ENCODE data around the gene MAPK1IP1L. TPM values are rescaled to one million over a fixed set of nuclear protein-coding genes. Genes with fewer than 3 reads are reported as not detected.
A peak's percentile ranks its signal among the peaks of the same experiment; 100 is the strongest.
"Not testable (repeated sequence)": the region's sequence is repeated elsewhere in the genome, so short reads cannot be mapped to it uniquely, and the experiment has no call there.

MAPK1IP1L gene
- total RNA-seq = 96.1 TPM

DNA sequence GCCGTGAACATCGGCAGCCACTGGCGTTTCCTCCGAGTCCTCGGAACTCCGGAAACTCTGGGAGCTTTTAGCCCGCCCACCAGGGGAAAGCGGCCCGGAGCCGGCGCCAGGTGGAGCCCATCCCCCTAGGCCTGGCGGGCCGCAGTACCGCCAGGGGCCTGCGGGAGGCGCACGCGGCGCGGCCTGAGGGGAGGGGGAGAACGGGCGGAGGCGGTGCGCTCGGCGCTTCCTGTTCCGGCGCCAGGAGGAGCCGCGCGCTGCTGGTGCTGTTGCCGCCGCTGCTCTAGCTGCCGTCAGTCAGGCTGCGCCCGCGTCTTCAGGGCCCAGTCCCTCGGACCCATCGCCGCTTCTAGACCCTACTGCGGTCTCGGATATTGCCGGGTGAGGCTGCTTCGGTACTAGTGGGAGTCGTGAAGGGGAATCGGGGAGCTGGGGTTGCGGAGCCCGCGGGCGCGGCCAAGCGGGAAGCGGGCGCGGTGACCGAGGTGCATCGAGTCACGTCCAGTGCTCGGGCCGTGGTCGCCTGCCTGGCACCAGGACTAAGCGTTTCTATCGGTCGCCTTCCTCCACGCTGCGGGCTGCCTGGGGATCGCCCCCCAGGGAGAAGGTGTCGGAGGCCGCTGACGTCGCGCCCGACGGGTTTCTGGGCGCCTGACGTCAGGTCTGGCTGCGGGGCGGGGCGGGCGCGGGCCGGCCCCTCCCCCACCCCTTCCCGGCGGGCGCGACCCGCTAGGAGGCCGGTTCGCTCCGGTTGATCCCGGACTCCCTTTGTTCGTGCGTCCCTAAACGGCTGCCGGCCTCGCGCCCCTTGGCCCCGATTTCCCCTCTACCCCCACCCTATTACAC lies at the start of gene MAPK1IP1L:
Gene MAPK1IP1L, plus strand, starts transcription at position 225 of the 846 bp plus-strand sequence. CDS start 10,037 bp downstream, outside the sequence.
- Histone ChIP-seq H3K4me1 (ENCODE audit: insufficient read depth, low read length) (peaks cover 27% of the 10 kb centered on the region), H3K4me3 (ENCODE audit: low read length) (peak within 1 kb of the TSS; percentile 98), H3K9me3 (ENCODE audit: low read depth, low read length) (no peaks in the 10 kb centered on the region), H3K27me3 (ENCODE audit: insufficient read depth, low read length) (no peaks in the 10 kb centered on the region)

- Histone ChIP-seq H3K4me3 (ENCODE audit: low read length) (no peak overlapping the region), H3K4me1 (ENCODE audit: insufficient read depth, low read length) (peaks cover 3% of the 10 kb centered on the region), H3K27me3 (ENCODE audit: insufficient read depth, low read length) (no peaks in the 10 kb centered on the region), H3K9me3 (ENCODE audit: low read depth, low read length) (no peaks in the 10 kb centered on the region)
Observed at GRCh38 chr14:55005071-55005470, 46.4 kb upstream of the MAPK1IP1L start.

- Histone ChIP-seq H3K27me3 (ENCODE audit: insufficient read depth, low read length) (no peaks in the 10 kb centered on the region), H3K4me1 (ENCODE audit: insufficient read depth, low read length) (no peaks in the 10 kb centered on the region), H3K9me3 (ENCODE audit: low read depth, low read length) (no peaks in the 10 kb centered on the region), H3K4me3 (ENCODE audit: low read length) (no peak overlapping the region)
Observed at GRCh38 chr14:55015006-55015405, 36.4 kb upstream of the MAPK1IP1L start.

DNA sequence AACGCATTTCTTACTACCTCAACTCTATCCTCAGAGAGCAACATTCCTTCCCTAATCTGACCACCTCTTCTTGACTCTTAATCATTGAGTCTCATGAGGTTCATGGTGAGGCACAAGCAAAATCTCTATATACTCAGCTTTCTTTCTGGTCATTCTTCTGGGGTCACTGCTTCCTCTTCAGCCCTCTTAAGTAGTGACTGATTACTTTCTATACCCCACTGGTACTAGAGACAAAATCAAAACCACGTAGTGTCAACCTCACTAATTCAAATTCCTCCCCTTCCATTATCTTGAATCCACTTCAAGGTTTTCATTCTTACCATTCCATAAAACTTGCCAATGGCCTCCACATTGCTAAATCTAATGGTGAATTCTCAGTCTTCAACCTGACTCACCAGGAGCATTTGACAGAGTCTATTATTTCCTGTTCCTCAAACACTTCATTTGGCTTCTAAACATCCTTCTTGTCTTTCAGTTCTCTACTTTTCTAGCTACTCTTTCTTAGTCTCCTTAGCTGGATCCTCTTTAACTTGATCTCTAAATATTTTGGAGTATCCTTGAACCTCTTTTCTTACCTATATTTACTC lies 31.4 kb upstream of the MAPK1IP1L start:
- no peaks in the 10 kb centered on the region for H3K9me3 ChIP-seq (ENCODE audit: low read depth, low read length)
- no peaks in the 10 kb centered on the region for H3K4me1 ChIP-seq (ENCODE audit: insufficient read depth, low read length)
- H3K27me3 ChIP-seq (ENCODE audit: insufficient read depth, low read length) = no peaks in the 10 kb centered on the region
- no peak overlapping the region for H3K4me3 ChIP-seq (ENCODE audit: low read length)

DNA sequence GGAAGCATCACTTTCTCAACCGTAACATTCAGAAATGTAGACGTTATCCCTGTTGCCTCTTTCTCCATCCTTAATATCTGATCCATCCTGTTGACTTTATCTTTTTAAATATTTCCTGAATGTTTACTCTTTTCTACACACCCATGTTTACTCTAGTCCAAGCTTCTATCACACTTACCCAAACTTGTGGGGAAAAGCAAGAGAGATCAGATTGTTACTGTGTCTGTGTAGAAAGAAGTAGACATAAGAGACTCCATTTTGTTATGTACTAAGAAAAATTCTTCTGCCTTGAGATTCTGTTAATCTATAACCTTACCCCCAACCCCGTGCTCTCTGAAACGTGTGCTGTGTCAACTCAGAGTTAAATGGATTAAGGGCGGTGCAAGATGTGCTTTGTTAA lies 27.1 kb upstream of the MAPK1IP1L start:
- H3K9me3 ChIP-seq (ENCODE audit: low read depth, low read length); H3K4me3 ChIP-seq (ENCODE audit: low read length); H3K27me3 ChIP-seq (ENCODE audit: insufficient read depth, low read length): not testable (repeated sequence)
- H3K4me1 ChIP-seq (ENCODE audit: insufficient read depth, low read length) = peaks cover 22% of the 10 kb centered on the region

GRCh38 chr14:55025948-55026347 lies 25.5 kb upstream of the MAPK1IP1L start:
- Histone ChIP-seq H3K27me3 (ENCODE audit: insufficient read depth, low read length) (no peaks in the 10 kb centered on the region), H3K9me3 (ENCODE audit: low read depth, low read length) (no peaks in the 10 kb centered on the region), H3K4me1 (ENCODE audit: insufficient read depth, low read length) (peaks cover 22% of the 10 kb centered on the region), H3K4me3 (ENCODE audit: low read length) (no peak overlapping the region)

- Histone ChIP-seq H3K27me3 (ENCODE audit: insufficient read depth, low read length) (no peaks in the 10 kb centered on the region), H3K4me3 (ENCODE audit: low read length) (peak overlapping the region; percentile 63), H3K9me3 (ENCODE audit: low read depth, low read length) (no peaks in the 10 kb centered on the region), H3K4me1 (ENCODE audit: insufficient read depth, low read length) (peaks cover 22% of the 10 kb centered on the region)
Observed at GRCh38 chr14:55026441-55026792, 25.0 kb upstream of the MAPK1IP1L start.

- no peaks in the 10 kb centered on the region for H3K9me3 ChIP-seq (ENCODE audit: low read depth, low read length)
- peaks cover 22% of the 10 kb centered on the region for H3K4me1 ChIP-seq (ENCODE audit: insufficient read depth, low read length)
- H3K4me3 ChIP-seq (ENCODE audit: low read length) = peak within 1 kb of the TSS; percentile 63
- H3K27me3 ChIP-seq (ENCODE audit: insufficient read depth, low read length) = no peaks in the 10 kb centered on the region
Observed at GRCh38 chr14:55026793-55027561, 24.5 kb upstream of the MAPK1IP1L start, which contains the start of the genes SOCS4 and WDHD1. Gene SOCS4, plus strand, starts transcription at chr14:55027236. Its CDS starts 15,806 bp downstream, at chr14:55043042. Gene WDHD1, minus strand, starts transcription at chr14:55027099. Its CDS starts 312 bp downstream, at chr14:55026787.

- Histone ChIP-seq H3K4me1 (ENCODE audit: insufficient read depth, low read length) (peaks cover 22% of the 10 kb centered on the region), H3K4me3 (ENCODE audit: low read length) (peak overlapping the region; percentile 63), H3K27me3 (ENCODE audit: insufficient read depth, low read length) (no peaks in the 10 kb centered on the region), H3K9me3 (ENCODE audit: low read depth, low read length) (no peaks in the 10 kb centered on the region)
Observed at GRCh38 chr14:55028066-55028465, 23.4 kb upstream of the MAPK1IP1L start.

DNA sequence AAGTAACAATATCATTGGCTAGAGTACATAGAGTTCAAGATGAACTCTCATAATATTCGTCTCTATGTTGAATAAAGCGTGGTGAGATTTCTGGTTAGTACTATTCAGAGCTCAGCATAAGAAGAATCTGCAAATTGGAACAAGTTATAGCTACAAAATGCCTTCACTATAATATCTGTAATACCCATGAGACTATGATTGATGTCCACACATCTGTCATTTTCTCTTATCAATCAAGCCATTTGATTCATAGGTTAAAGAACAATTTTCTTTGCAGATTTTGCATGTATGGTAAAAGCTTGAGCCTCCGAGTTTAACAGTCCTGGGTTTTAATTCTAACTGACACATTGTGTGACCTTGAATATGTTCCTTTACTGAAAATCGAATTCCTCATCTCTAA lies 23.0 kb upstream of the MAPK1IP1L start:
- no peaks in the 10 kb centered on the region for H3K27me3 ChIP-seq (ENCODE audit: insufficient read depth, low read length)
- peaks cover 22% of the 10 kb centered on the region for H3K4me1 ChIP-seq (ENCODE audit: insufficient read depth, low read length)
- no peak overlapping the region for H3K4me3 ChIP-seq (ENCODE audit: low read length)
- no peaks in the 10 kb centered on the region for H3K9me3 ChIP-seq (ENCODE audit: low read depth, low read length)

DNA sequence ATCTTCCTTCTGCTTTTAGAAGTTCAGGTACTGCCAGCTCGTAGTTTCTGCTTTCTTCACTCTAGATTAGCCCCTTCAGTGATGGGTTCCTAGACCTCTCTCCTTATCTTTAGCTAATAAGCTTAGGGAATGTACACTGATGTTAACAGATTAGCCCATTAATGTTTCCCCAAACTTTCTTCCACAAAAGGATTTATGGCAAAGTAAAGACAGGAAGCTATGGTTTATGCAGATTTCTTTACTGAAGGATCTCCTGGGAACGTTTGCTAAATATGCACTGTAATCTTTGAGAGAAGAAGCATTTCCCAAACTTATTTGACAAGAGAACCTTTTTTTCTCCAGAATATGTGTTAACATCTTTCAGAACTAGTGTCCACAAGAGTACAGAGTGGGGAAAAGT lies 20.3 kb upstream of the MAPK1IP1L start:
- H3K4me3 ChIP-seq (ENCODE audit: low read length) = no peak overlapping the region
- no peaks in the 10 kb centered on the region for H3K9me3 ChIP-seq (ENCODE audit: low read depth, low read length)
- peaks cover 19% of the 10 kb centered on the region for H3K4me1 ChIP-seq (ENCODE audit: insufficient read depth, low read length)
- H3K27me3 ChIP-seq (ENCODE audit: insufficient read depth, low read length) = no peaks in the 10 kb centered on the region

- H3K27me3 ChIP-seq (ENCODE audit: insufficient read depth, low read length); H3K9me3 ChIP-seq (ENCODE audit: low read depth, low read length); H3K4me3 ChIP-seq (ENCODE audit: low read length); H3K4me1 ChIP-seq (ENCODE audit: insufficient read depth, low read length): not testable (repeated sequence)
Observed at GRCh38 chr14:55037995-55038394, 13.5 kb upstream of the MAPK1IP1L start.

DNA sequence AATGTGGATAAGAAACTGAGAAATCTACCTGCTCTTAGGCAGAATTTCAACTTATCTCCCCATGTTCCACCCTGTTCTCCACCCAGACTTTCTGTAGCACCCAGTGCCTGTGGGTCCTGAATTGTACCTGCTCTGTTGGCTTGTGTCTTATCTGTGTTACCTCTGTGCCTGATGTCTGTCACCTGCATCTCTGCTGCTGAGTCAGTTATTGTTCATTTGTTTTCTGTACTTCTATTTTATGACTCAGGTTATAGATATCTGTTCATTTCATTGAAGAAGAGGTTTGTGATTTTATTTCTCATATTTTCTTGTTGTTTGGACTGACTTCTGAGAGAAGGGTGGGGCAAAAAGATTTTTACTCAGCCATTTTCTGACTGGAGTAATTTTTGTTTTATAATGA lies 12.7 kb upstream of the MAPK1IP1L start:
- H3K4me1 ChIP-seq (ENCODE audit: insufficient read depth, low read length) = no peaks in the 10 kb centered on the region
- H3K27me3 ChIP-seq (ENCODE audit: insufficient read depth, low read length) = no peaks in the 10 kb centered on the region
- H3K4me3 ChIP-seq (ENCODE audit: low read length) = no peak overlapping the region
- no peaks in the 10 kb centered on the region for H3K9me3 ChIP-seq (ENCODE audit: low read depth, low read length)

GRCh38 chr14:55043528-55043927 lies 7.9 kb upstream of the MAPK1IP1L start:
- no peak overlapping the region for H3K4me3 ChIP-seq (ENCODE audit: low read length)
- H3K27me3 ChIP-seq (ENCODE audit: insufficient read depth, low read length) = no peaks in the 10 kb centered on the region
- H3K9me3 ChIP-seq (ENCODE audit: low read depth, low read length) = no peaks in the 10 kb centered on the region
- H3K4me1 ChIP-seq (ENCODE audit: insufficient read depth, low read length) = no peaks in the 10 kb centered on the region

DNA sequence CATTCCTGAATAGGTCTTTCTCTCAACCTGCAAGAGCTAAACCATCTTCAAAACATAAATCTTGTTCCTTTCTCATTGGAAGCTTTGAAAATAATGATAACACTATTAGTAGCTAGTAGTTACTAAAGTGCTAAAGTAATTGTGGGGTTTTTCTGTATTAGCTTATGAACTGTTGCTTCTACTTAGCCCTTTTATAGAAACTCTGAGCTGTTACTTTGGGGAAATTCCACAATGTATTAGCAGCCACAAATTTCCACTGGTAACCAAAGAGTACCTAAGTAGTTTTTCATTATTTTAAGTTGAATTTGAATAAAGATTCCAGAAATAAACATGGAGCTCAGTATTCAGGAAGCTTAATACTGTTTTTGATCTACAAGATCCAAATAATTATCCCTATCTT lies 6.4 kb upstream of the MAPK1IP1L start:
- H3K9me3 ChIP-seq (ENCODE audit: low read depth, low read length) = no peaks in the 10 kb centered on the region
- H3K4me3 ChIP-seq (ENCODE audit: low read length) = no peak overlapping the region
- H3K4me1 ChIP-seq (ENCODE audit: insufficient read depth, low read length) = no peaks in the 10 kb centered on the region
- H3K27me3 ChIP-seq (ENCODE audit: insufficient read depth, low read length) = no peaks in the 10 kb centered on the region

All from mononuclear cell (primary cell).